Gastrocnemius medialis (tissue), 4 donors: ENCODE measurements around the gene ZBTB33. TPM values are rescaled to one million over a fixed set of nuclear protein-coding genes. Genes with fewer than 3 reads are reported as not detected.

Experiments used
- ATAC-seq, 2 donors: fragments of 150-250 bp; one replicate each; pipeline ENCODE4 v1.9.1; 2016
- DNase-seq, 2 donors: peaks; one replicate each; pipeline ENCODE4 v3.0.0-alpha.2; 2019
- H3K27ac ChIP-seq, 4 donors: fragments of 200-600 bp; sonication (generic); 1 replicate in 1 of 4; 2 replicates in 3 of 4; pipeline ENCODE4 v1.5.1; 2016 to 2018; ENCODE audit warnings: mild to moderate bottlenecking in 2 of 4, moderate library complexity in 1 of 4
- H3K27me3 ChIP-seq, 3 donors: fragments of 200-600 bp; sonication (generic) in 2 of 3; 1 replicate in 1 of 3; 2 replicates in 2 of 3; pipeline versions ENCODE4 v1.5.1 to v1.6.0; 2016 to 2019; ENCODE audit warnings: mild to moderate bottlenecking in 1 of 3, moderate library complexity in 1 of 3
- H3K36me3 ChIP-seq, 2 donors: fragments of 200-600 bp; sonication (generic) in 1 of 2; one replicate each; pipeline ENCODE4 v1.5.1; 2017 to 2018
- H3K4me1 ChIP-seq, 2 donors: fragments of 200-600 bp; sonication (generic) in 1 of 2; one replicate each; pipeline ENCODE4 v1.5.1; 2016 to 2017; ENCODE audit warnings: mild to moderate bottlenecking in 2 of 2
- H3K4me3 ChIP-seq, 4 donors: fragments of 200-600 bp; sonication (generic) in 3 of 4; 1 replicate in 1 of 4; 2 replicates in 3 of 4; pipeline ENCODE4 v1.5.1; 2016 to 2019; ENCODE audit warnings: mild to moderate bottlenecking in 2 of 4
- H3K9me3 ChIP-seq, 3 donors: fragments of 200-600 bp; sonication (generic) in 2 of 3; 1 replicate in 1 of 3; 2 replicates in 2 of 3; pipeline ENCODE4 v1.5.1; 2016 to 2019
- POLR2A ChIP-seq, 2 donors: fragments of 450-650 bp; IDR thresholded peaks; one replicate each; pipeline ENCODE4 v1.6.1; 2017; ENCODE audit warnings: antibody characterized with exemption in 2 of 2, mild to moderate bottlenecking in 2 of 2, moderate library complexity in 2 of 2
- in situ Hi-C, 4 donors: fragments of 200-750 bp; cut with MboI; loops; one replicate each; pipeline versions ENCODE4 v1.15.0 to v1.8.0; 2017; ENCODE audit warnings: low sequenced_read_pairs in 4 of 4
- intact Hi-C: fragments of 100-400 bp; cut with DNase I; formaldehyde crosslinking; loops from one replicate; pipeline ENCODE4 v1.15.1; 2023; ENCODE audit warnings: low total_unique reads
- total RNA-seq, 4 donors: library from RNA; depleted of rRNA; stranded (reverse); fragments of >200 nt; gene quantifications; one replicate each; pipeline versions ENCODE4 v1.1.0 to v1.2.3, GENCODE V29; 2016
- TF ChIP-seq, protein P1 (sequence below), 5 experiments: fragments of 450-650 bp in 3 of 5; fragments of 200-600 bp in 2 of 5; sonication (generic) in 2 of 5; IDR thresholded peaks in 4 of 5; conservative IDR thresholded peaks in 1 of 5; 1 replicate in 4 of 5; 2 replicates in 1 of 5; pipeline ENCODE4 v1.5.1; 2016 to 2019; ENCODE audit warnings: antibody characterized with exemption in 5 of 5, mild to moderate bottlenecking in 3 of 5, moderate library complexity in 3 of 5

Gene ZBTB33
- total RNA-seq, 4 donors from 2014 or later: 9.2 to 12.4 (median 9.8) TPM

DNA sequence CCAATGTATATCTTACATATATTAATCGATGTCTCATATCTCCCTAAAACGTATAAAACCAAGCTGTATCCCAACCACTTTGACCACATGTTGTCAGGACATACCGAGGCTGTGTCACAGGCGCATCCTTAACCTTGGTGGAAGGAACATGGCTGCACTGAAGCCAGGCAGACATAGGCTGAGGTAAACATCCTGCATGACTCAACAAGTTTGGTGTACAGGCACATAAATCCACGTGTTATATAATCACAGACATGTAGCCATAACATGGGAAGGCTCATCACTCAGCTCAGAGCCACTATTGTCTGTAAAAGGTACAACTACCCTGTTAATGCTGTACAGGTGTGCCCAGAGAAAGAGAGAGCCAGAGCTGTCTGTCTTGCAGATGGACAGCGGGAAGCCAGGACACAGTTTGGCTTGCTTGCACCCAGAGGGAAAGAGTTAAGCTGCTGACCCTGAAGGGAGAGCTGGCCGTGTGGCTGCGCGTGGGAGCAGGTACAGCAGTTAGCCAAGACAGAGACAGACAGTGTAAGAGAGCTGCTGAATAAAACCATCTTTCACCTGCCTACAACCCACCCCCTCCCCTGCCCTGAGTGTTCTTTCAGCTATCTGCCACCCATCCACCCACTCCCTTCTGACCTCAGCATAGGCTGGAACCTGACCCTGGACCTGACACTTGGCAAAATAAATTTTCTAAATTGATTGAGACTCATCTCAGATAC, 22.3 kb upstream of the ZBTB33 start:
- H3K36me3 ChIP-seq: no peaks in the 10 kb centered on the region
- intact Hi-C loops (no loop called here), in situ Hi-C loops (loop anchor here in 2 of 4 donors (25.0 kb wide), 1 partner anchor 234 kb away; the partner anchor contains the start of gene LAMP2 (in 2 of the 2))
- TF ChIP-seq, protein P1, sequence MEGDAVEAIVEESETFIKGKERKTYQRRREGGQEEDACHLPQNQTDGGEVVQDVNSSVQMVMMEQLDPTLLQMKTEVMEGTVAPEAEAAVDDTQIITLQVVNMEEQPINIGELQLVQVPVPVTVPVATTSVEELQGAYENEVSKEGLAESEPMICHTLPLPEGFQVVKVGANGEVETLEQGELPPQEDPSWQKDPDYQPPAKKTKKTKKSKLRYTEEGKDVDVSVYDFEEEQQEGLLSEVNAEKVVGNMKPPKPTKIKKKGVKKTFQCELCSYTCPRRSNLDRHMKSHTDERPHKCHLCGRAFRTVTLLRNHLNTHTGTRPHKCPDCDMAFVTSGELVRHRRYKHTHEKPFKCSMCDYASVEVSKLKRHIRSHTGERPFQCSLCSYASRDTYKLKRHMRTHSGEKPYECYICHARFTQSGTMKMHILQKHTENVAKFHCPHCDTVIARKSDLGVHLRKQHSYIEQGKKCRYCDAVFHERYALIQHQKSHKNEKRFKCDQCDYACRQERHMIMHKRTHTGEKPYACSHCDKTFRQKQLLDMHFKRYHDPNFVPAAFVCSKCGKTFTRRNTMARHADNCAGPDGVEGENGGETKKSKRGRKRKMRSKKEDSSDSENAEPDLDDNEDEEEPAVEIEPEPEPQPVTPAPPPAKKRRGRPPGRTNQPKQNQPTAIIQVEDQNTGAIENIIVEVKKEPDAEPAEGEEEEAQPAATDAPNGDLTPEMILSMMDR (IDR thresholded peaks at IDR 0.05 in 4 of 5, conservative IDR thresholded peaks at IDR 0.05 in 1 of 5): no peak
- H3K4me3 ChIP-seq: no peak overlapping the region
- H3K27me3 ChIP-seq: no peaks in the 10 kb centered on the region
- H3K27ac ChIP-seq: no peak overlapping the region
- no peak for DNase-seq
- no peaks in the 10 kb centered on the region for H3K4me1 ChIP-seq
- no peak for ATAC-seq
- no peaks in the 10 kb centered on the region for H3K9me3 ChIP-seq

DNA sequence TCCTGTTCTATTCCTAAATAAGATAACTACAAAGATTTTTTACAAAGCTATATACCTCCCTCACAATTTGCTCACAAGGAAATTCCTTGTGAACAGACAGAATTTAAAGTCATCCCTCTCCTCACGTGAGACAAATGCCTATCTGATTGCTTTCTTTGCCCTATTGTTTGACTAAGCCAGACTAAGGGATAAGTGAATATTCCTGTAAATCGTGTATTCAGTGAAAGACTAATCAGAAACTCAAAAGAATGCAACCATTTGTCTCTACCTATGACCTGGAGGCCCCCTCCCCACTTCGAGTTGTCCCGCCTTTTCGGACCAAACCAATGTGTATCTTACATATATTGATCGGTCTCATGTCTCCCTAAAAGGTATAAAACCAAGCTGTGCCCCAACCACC, 15.3 kb upstream of the ZBTB33 start:
- Histone ChIP-seq H3K27ac (no peak overlapping the region), H3K9me3 (no peaks in the 10 kb centered on the region), H3K27me3 (no peaks in the 10 kb centered on the region), H3K4me3 (no peak overlapping the region), H3K36me3 (no peaks in the 10 kb centered on the region), H3K4me1 (no peaks in the 10 kb centered on the region)
- in situ Hi-C loops (loop anchor here in 2 of 4 donors (25.0 kb wide), 1 partner anchor 227 kb away; the partner anchor contains the start of gene LAMP2 (in 2 of the 2)), intact Hi-C loops (no loop called here)
- TF ChIP-seq POLR2A (IDR thresholded peaks at IDR 0.05): no peak
- TF ChIP-seq, protein P1 (IDR thresholded peaks at IDR 0.05 in 4 of 5, conservative IDR thresholded peaks at IDR 0.05 in 1 of 5): no peak
- DNase-seq (no peak), ATAC-seq (no peak)

DNA sequence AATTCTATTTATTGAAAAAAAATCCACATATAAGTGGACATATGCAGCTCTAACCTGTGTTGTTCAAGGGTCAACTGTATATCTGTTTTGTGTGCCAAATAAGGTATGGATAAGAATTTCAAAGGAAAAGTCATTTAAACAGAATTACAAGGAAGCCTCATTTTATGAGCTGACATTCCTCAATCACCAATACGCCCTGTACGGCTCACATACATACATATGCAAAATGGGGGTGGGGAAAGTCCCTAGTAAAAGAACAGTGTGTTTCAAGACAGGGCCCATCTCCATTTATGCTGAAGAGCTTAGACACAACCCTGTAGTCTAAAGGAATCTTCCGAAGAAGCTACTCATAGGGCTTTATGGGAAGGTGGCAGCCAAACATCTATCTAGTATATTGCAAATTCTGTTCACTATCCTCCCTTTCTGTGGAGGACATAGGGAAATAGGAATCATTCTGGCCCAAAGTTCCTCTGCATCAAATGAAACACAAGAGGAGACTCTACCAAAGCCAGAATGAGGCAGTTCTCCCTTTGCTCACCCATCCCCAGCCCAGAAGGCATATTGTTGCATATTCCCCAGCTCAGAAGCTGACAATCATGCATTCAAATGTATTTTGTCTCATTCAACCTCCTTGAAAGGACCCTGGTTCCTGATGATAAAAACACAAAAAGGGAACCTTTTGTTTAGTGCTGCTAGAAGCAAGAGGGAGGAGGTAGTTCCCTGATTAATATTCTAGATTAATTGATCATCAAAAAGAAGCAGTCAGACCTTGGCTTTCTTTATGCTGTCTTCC, 13.7 kb upstream of the ZBTB33 start:
- Histone ChIP-seq H3K27me3 (no peaks in the 10 kb centered on the region), H3K27ac (no peak overlapping the region), H3K4me1 (no peaks in the 10 kb centered on the region), H3K36me3 (no peaks in the 10 kb centered on the region), H3K9me3 (no peaks in the 10 kb centered on the region), H3K4me3 (no peak overlapping the region)
- ATAC-seq (no peak), DNase-seq (no peak)
- TF ChIP-seq, protein P1 (IDR thresholded peaks at IDR 0.05 in 4 of 5, conservative IDR thresholded peaks at IDR 0.05 in 1 of 5): no peak
- TF ChIP-seq POLR2A (IDR thresholded peaks at IDR 0.05): no peak
- intact Hi-C loops: no loop called here
- in situ Hi-C loops: loop anchor here in 2 of 4 donors (25.0 kb wide), 1 partner anchor 225 kb away; the partner anchor contains the start of gene LAMP2 (in 2 of the 2)

DNA sequence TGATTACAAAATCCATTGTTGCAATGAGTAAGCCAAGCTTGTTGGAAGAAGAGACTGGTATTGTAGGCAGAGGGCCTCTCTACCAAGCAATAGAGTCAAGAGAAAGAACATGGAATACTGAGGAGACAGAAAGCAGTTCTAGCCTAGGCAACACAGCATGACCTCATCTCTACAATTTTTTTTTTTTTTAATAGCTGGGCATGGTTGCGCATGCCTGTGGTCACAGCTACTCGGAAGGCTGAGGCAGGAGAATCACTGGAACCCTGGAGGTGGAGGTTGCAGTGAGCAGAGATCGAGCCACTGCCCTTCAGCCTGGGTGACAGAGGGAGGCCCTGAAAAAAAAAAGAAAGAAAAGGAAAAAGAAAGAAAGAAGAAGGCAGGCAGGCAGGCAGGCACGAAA, 11.7 kb upstream of the ZBTB33 start:
- Histone ChIP-seq H3K4me3 (no peak overlapping the region), H3K27ac (no peak overlapping the region), H3K4me1 (peaks cover 5 to 8% of the 10 kb centered on the region in 2 donors), H3K36me3 (no peaks in the 10 kb centered on the region), H3K9me3 (no peaks in the 10 kb centered on the region), H3K27me3 (no peaks in the 10 kb centered on the region)
- in situ Hi-C loops (loop anchor here in 2 of 4 donors (25.0 kb wide), 1 partner anchor 223 kb away; the partner anchor contains the start of gene LAMP2 (in 2 of the 2)), intact Hi-C loops (no loop called here)
- ATAC-seq: no peak
- TF ChIP-seq, protein P1 (IDR thresholded peaks at IDR 0.05 in 4 of 5, conservative IDR thresholded peaks at IDR 0.05 in 1 of 5): no peak
- no peak for TF ChIP-seq POLR2A (IDR thresholded peaks at IDR 0.05)
- DNase-seq: no peak
